Stimulated activated naive CD4-positive, alpha-beta T cell treated with Interleukin-2 at 50 U/mL for 16 hours (primary cell): ENCODE results near the gene FAM131C.
A peak's percentile ranks its signal among the peaks of the same experiment; 100 is the strongest.
"Not testable (repeated sequence)": the region's sequence is repeated elsewhere in the genome, so short reads cannot be mapped to it uniquely, and the experiment has no call there.

Experiments used
- DNase-seq: peaks from one replicate; lab custom pipeline; 2025; lab: John Stamatoyannopoulos, UW

FAM131C gene

GRCh38 chr1:16033103-16033632 is 40.3 kb downstream of the FAM131C start:
- not testable (repeated sequence) for DNase-seq

- peak; percentile 47 for DNase-seq
Measured at GRCh38 chr1:16032388-16033102, 40.9 kb downstream of the FAM131C start.

GRCh38 chr1:16031551-16031950 is 41.9 kb downstream of the FAM131C start:
- DNase-seq = no peak

GRCh38 chr1:16029288-16029687 is 44.2 kb downstream of the FAM131C start:
- DNase-seq = no peak

GRCh38 chr1:16029003-16029268 is 44.5 kb downstream of the FAM131C start:
- DNase-seq = not testable (repeated sequence)

- no peak for DNase-seq
Measured at GRCh38 chr1:16028237-16029002, 45.0 kb downstream of the FAM131C start.

- DNase-seq = peak; percentile 4
Measured at GRCh38 chr1:16026723-16027484, 46.5 kb downstream of the FAM131C start.

- not testable (repeated sequence) for DNase-seq
Measured at GRCh38 chr1:16026302-16026701, 47.1 kb downstream of the FAM131C start.

GRCh38 chr1:16023050-16023653 is 50.3 kb downstream of the FAM131C start:
- no peak for DNase-seq

- no peak for DNase-seq
Measured at GRCh38 chr1:16022393-16022792, 51.1 kb downstream of the FAM131C start.

- DNase-seq = no peak
Measured at GRCh38 chr1:16021681-16022080, 51.8 kb downstream of the FAM131C start, which contains the start of gene CLCNKA. Gene CLCNKA, plus strand, starts transcription at chr1:16022036. Its CDS starts 584 bp downstream, at chr1:16022620.

GRCh38 chr1:16020878-16021277 is 52.6 kb downstream of the FAM131C start:
- DNase-seq = not testable (repeated sequence)

GRCh38 chr1:16020325-16020724 is 53.1 kb downstream of the FAM131C start:
- DNase-seq = no peak

GRCh38 chr1:16019644-16020277 is 53.7 kb downstream of the FAM131C start:
- no peak for DNase-seq

GRCh38 chr1:16018749-16019643 is 54.5 kb downstream of the FAM131C start:
- no peak for DNase-seq

GRCh38 chr1:16018308-16018707 is 55.1 kb downstream of the FAM131C start:
- no peak for DNase-seq

GRCh38 chr1:16017461-16018303 is 55.8 kb downstream of the FAM131C start, which contains the start of gene HSPB7:
Gene HSPB7, minus strand, starts transcription at chr1:16018043. Its CDS starts 80 bp downstream, at chr1:16017963.
- DNase-seq = no peak

GRCh38 chr1:16017076-16017460 is 56.4 kb downstream of the FAM131C start:
- no peak for DNase-seq
